ENCODE data around the gene ZNF200.

ZNF200 gene

GRCh38 chr16:3180445-3180878 is 54.5 kb downstream of the ZNF200 start:
- Histone ChIP-seq H3K9ac (ENCODE audit: low read depth in 1 of 2, low read length in 2 of 2) (no peak overlapping the region), H3K4me3 (ENCODE audit: low read depth in 1 of 2, low read length in 2 of 2) (no peak overlapping the region), H3K4me1 (ENCODE audit: control insufficient read depth in 1 of 2, insufficient read depth in 2 of 2, low read length in 2 of 2) (peaks cover 7 to 11% of the 10 kb centered on the region in 2 donors), H3K9me3 (ENCODE audit: control insufficient read depth in 1 of 2, low read length in 2 of 2) (no peaks in the 10 kb centered on the region), H3K27me3 (ENCODE audit: control insufficient read depth in 1 of 2, insufficient read depth in 2 of 2, low read length in 2 of 2) (peaks cover 57 to 75% of the 10 kb centered on the region in 2 donors), H3K36me3 (ENCODE audit: control insufficient read depth in 1 of 2, insufficient read depth in 2 of 2, low read length in 2 of 2) (no peaks in the 10 kb centered on the region), H3K27ac (ENCODE audit: low read depth, low read length) (no peak overlapping the region)

- H3K27ac ChIP-seq (ENCODE audit: low read depth, low read length): no peak overlapping the region
- peaks cover 7 to 11% of the 10 kb centered on the region in 2 donors for H3K4me1 ChIP-seq (ENCODE audit: control insufficient read depth in 1 of 2, insufficient read depth in 2 of 2, low read length in 2 of 2)
- no peak overlapping the region for H3K9ac ChIP-seq (ENCODE audit: low read depth in 1 of 2, low read length in 2 of 2)
- H3K9me3 ChIP-seq (ENCODE audit: control insufficient read depth in 1 of 2, low read length in 2 of 2): no peaks in the 10 kb centered on the region
- H3K27me3 ChIP-seq (ENCODE audit: control insufficient read depth in 1 of 2, insufficient read depth in 2 of 2, low read length in 2 of 2): peaks cover 63 to 83% of the 10 kb centered on the region in 2 donors
- H3K36me3 ChIP-seq (ENCODE audit: control insufficient read depth in 1 of 2, insufficient read depth in 2 of 2, low read length in 2 of 2): no peaks in the 10 kb centered on the region
- no peak overlapping the region for H3K4me3 ChIP-seq (ENCODE audit: low read depth in 1 of 2, low read length in 2 of 2)
These were observed 55.3 kb downstream of the ZNF200 start for GRCh38 chr16:3179651-3180050.

GRCh38 chr16:3175157-3176093 is 59.5 kb downstream of the ZNF200 start:
- Histone ChIP-seq H3K27ac (ENCODE audit: low read depth, low read length) (no peak overlapping the region), H3K4me1 (ENCODE audit: control insufficient read depth in 1 of 2, insufficient read depth in 2 of 2, low read length in 2 of 2) (peaks cover 14 to 15% of the 10 kb centered on the region in 2 donors), H3K4me3 (ENCODE audit: low read depth in 1 of 2, low read length in 2 of 2) (no peak overlapping the region), H3K27me3 (ENCODE audit: control insufficient read depth in 1 of 2, insufficient read depth in 2 of 2, low read length in 2 of 2) (peaks cover 64 to 78% of the 10 kb centered on the region in 2 donors), H3K36me3 (ENCODE audit: control insufficient read depth in 1 of 2, insufficient read depth in 2 of 2, low read length in 2 of 2) (no peaks in the 10 kb centered on the region), H3K9ac (ENCODE audit: low read depth in 1 of 2, low read length in 2 of 2) (no peak overlapping the region), H3K9me3 (ENCODE audit: control insufficient read depth in 1 of 2, low read length in 2 of 2) (no peaks in the 10 kb centered on the region)

GRCh38 chr16:3174618-3175148 is 60.3 kb downstream of the ZNF200 start:
- no peak overlapping the region for H3K27ac ChIP-seq (ENCODE audit: low read depth, low read length)
- peaks cover 64 to 77% of the 10 kb centered on the region in 2 donors for H3K27me3 ChIP-seq (ENCODE audit: control insufficient read depth in 1 of 2, insufficient read depth in 2 of 2, low read length in 2 of 2)
- peaks cover 16 to 17% of the 10 kb centered on the region in 2 donors for H3K4me1 ChIP-seq (ENCODE audit: control insufficient read depth in 1 of 2, insufficient read depth in 2 of 2, low read length in 2 of 2)
- H3K9ac ChIP-seq (ENCODE audit: low read depth in 1 of 2, low read length in 2 of 2): no peak overlapping the region
- no peaks in the 10 kb centered on the region for H3K9me3 ChIP-seq (ENCODE audit: control insufficient read depth in 1 of 2, low read length in 2 of 2)
- H3K36me3 ChIP-seq (ENCODE audit: control insufficient read depth in 1 of 2, insufficient read depth in 2 of 2, low read length in 2 of 2): no peaks in the 10 kb centered on the region
- H3K4me3 ChIP-seq (ENCODE audit: low read depth in 1 of 2, low read length in 2 of 2): no peak overlapping the region

GRCh38 chr16:3173892-3174617 is 60.9 kb downstream of the ZNF200 start:
- peaks cover 65 to 78% of the 10 kb centered on the region in 2 donors for H3K27me3 ChIP-seq (ENCODE audit: control insufficient read depth in 1 of 2, insufficient read depth in 2 of 2, low read length in 2 of 2)
- H3K9ac ChIP-seq (ENCODE audit: low read depth in 1 of 2, low read length in 2 of 2): no peak overlapping the region
- no peaks in the 10 kb centered on the region for H3K36me3 ChIP-seq (ENCODE audit: control insufficient read depth in 1 of 2, insufficient read depth in 2 of 2, low read length in 2 of 2)
- H3K27ac ChIP-seq (ENCODE audit: low read depth, low read length): no peak overlapping the region
- H3K4me3 ChIP-seq (ENCODE audit: low read depth in 1 of 2, low read length in 2 of 2): no peak overlapping the region
- no peaks in the 10 kb centered on the region for H3K9me3 ChIP-seq (ENCODE audit: control insufficient read depth in 1 of 2, low read length in 2 of 2)
- peaks cover 16 to 17% of the 10 kb centered on the region in 2 donors for H3K4me1 ChIP-seq (ENCODE audit: control insufficient read depth in 1 of 2, insufficient read depth in 2 of 2, low read length in 2 of 2)

Measured in duodenal mucosa (tissue), 2 donors.